Fibroblast of skin of scalp (primary cell): ENCODE data around the gene CTIF.
A peak's percentile ranks its signal among the peaks of the same experiment; 100 is the strongest.

Experiments used
- DNase-seq: peaks from one replicate; pipeline ENCODE4 v3.0.0-alpha.2; 2013

Gene CTIF

DNA sequence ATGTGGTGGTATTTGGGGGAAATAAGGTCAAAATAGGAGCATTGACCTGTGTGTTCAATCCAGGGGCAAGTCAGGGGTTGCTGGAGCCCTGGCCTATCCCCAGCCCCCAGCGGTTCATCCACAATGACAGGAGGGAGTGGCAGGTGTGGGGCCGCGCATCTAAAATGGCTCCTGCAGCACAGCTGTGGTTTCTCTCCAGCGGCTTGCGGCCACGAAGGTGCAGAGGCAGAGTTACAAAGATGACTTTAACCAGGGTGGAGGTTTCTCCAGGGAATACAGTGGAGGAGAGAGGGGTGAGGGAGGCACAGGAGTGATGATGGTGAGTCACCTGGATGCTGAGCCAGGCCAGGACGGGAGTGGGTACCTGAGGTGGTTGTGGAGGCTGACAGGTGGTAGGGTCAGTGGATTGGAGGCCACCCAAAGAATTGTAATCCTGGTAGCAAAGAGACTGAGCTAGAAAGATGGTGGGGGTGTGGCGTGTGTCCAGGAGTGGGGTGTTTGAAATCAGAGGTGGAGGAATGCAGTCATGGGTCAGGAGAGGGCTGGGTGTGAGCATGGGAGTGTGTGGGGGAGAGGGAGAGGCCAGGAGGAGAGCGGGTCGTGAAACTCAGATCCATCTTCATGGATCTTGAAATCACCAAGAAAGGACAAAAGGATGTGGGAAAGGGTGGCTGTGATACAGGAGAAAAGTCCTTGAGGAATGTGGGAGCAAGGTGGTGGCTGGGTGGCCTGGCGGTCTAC, 83.2 kb downstream of the CTIF start:
- no peak for DNase-seq

DNA sequence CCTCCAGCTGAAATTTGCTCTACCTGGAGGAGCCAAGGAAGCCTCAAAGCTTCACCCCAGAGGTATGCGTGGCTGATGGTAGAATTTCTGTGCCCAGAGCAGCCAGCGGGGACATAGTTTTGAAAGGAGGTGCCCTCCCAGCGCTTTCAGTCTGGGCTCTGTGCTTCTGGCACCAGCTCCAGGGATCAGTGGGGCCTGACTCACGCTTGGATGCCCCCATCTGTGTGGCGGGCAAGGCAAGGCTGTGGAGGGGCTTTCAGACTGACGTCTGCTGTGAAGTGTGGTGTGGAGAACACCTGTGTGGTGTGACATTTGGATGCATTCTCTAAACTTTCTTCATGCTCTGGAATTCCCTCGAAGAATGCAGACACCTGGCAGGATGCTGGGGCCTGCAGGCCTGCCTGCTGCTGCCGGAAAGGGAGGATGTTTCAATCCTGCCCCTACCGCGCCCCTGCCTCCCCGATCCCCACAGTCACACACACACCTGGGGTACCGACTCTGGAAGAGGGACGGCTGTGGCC, 84.1 kb downstream of the CTIF start:
- peak; percentile 56 for DNase-seq

DNA sequence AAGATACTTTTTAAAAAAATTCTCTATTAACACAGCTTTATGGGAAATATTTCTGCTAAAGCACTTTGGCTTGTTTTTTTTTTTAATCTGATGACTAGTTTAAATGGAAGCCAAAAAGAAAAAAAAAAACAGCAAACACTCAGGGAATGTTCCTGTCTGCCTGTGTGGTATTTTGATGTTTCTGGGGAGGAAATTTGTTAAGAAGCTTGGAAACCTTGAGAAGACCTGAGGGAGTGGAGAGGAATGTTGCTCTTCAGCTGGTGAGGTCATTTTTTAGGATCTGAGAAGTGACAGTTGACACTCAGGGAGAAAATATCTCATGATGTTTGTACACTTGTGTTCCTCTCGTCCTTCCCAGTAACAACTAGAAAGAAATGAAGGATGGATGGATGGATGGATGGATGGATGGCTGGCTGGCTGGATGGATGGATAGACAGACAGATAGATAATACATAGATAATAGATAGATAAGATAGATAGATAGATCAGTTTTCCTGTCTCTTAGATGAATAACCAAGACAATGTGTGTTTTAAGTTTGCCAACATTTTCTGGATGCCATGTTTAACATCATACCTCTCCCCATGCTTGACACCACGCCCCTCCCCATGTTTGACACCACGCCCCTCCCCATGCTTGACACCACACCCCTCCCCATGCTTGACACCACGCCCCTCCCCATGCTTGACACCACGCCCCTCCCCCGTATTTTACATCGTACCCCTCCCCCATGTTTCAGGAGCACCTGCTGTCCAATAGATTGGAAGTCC, 84.8 kb downstream of the CTIF start:
- DNase-seq, result peak; percentile 97

GRCh38 chr18:48624856-48625255, 86.0 kb downstream of the CTIF start:
- DNase-seq, result no peak

DNA sequence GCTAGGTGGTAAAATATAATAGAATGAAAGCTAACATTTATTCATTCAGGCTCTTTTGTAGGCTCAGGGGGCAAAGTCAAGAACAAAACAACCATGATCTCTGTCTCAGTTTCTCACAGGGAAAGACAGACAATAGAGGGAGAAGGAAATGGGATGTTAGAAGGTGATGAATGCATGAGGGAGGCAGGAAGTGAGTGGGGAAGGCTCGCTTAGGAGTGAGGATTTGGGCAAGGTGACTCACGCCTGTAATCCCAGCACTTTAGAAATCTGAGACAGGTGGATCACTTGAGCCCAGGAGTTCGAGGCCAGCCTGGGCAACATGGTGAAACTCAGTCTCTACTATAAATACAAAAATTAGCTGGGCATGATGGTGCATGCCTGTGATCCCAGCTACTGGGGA, 88.4 kb downstream of the CTIF start:
- no peak for DNase-seq

DNA sequence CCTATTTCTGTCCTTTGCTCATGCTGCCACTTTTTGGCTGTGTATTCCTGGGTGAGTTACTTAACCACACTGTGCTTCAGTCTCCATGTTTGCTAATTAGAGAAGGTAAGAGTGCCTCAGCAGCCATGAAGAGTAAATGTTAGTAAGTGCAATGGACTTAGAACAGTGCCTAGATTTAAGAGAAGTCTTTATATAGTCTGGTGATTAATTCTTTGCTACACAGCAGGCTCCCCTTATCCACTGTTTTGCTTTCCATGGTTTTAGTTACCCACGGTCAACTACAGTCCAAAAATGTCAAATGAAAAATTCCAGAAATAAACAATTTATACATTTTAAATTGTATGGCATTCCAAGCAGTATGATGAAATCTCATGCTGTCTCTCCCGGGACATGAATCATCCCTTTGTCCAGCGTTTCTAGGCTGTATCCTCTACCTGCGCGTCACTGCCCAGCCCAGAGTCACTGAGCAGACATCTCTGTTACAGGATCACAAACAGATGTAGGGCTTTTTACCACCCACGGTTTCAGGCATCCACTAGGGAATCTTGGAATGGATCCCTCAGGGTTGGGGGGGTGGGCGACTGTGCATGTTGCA, 91.0 kb downstream of the CTIF start:
- peak; percentile 100 for DNase-seq

- DNase-seq, result no peak
These were observed 93.0 kb downstream of the CTIF start for GRCh38 chr18:48631851-48632250.

DNA sequence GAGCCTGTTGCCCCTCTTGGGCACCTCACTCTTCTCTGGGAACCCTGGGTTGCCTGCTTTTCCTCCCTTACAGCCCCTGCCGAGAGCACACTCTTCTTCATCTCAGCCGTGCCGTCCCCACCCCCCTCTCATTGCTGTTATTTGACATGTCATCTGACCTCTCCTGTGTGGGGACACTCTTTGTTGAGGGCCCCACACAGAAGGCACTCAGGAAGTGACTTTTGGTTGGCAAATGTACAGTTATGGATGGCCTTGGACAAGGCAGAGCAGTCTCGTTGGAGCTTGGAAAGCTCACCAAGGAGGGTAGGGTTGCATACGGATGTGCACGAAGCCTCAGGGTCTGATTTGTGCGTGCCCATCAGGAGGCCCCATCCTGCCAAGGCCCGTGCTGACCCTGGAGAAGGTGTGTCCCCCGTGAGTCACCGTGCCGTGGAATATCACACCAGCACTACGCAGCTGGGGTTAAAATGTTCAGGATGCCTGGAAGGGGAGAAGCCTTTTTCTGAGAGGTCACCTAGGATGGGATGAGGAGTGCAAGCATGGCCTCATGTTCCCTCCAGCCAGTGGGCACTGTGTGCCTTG, 93.9 kb downstream of the CTIF start:
- DNase-seq, result no peak

- no peak for DNase-seq
These were observed 95.7 kb downstream of the CTIF start for GRCh38 chr18:48634491-48634890.

GRCh38 chr18:48634975-48635374, 96.1 kb downstream of the CTIF start:
- DNase-seq, result no peak

- no peak for DNase-seq
These were observed 97.0 kb downstream of the CTIF start for GRCh38 chr18:48635806-48636205.

- DNase-seq, result no peak
These were observed 97.6 kb downstream of the CTIF start for GRCh38 chr18:48636436-48636835.

GRCh38 chr18:48637081-48637990, 98.5 kb downstream of the CTIF start:
- no peak for DNase-seq

- DNase-seq, result no peak
These were observed 99.6 kb downstream of the CTIF start for GRCh38 chr18:48638451-48638850.

DNA sequence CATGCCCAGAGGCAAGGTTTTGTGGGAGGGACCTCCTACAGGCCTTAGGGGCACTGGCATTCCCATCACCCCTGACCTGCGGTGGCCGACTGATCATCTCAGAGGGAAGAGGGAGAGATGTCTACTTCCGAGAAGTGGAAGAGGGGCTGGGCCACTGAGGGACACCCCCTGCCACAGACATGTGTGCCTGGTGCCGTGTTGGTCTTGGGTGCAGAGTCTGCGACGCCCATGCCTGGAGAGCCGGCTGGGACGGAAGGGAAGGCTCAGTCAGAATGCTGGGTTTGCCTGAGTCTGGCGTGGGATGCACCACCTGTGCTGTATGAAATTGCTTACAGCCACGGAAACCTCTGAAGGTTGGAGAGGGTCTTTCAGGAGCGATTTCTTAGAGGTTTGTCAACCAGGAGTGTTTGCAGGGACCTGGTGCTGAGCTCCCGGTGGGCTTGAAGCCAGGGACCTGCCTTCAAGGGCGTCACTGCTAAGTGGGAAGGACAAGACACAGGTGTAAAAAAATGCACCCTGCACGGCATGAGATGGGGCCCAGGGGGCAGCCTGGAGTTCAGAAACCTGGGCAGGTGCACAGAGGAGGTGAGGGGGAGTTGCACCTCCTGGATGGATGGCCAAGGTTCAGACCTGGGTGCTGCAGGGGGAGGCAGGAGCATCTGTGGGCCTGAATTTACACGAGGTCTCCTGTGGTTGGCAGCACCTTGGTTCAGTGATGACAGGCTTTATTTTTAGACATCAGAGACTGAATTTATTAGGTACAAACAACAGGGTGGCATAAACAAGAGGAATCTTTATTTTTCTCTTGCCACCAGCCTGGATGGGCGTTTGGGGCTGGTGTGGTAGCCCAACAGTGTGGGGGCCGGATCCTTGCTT, 100.3 kb downstream of the CTIF start:
- DNase-seq, result no peak

DNA sequence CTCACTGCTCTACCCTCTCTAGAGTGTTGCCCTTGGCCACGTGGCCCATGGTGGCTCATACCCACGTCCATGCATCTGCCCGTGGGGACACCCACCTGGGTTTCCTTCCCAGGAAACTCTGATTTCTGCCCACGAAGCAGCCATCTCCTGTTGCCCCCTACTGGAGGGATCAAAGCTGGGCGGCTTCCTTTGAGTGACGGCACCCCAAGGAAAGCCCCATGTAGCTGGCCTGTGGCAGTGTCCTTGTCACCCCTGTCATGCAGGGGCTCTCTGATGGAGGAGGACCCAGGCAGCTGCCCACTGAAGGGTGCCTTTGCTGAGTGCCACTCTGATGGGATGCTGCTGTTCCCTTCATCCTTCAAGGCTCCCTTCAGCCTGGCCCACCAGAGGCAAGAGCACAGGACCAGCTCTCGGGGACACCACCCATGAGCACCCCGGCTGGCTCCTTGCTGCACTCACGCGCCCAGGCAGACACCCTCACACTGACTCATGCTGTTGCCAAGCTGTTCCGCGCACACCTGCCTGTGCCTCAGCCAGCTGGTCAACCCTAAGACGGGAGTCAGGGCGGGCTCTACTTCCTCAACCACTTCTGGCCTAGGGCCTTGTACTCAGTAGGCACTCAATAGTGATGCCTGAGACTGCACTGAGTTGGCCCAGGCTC, 101.1 kb downstream of the CTIF start:
- no peak for DNase-seq

GRCh38 chr18:48640566-48641270, 101.9 kb downstream of the CTIF start:
- DNase-seq, result peak; percentile 51

- DNase-seq, result no peak
These were observed 103.2 kb downstream of the CTIF start for GRCh38 chr18:48641981-48642380.

DNA sequence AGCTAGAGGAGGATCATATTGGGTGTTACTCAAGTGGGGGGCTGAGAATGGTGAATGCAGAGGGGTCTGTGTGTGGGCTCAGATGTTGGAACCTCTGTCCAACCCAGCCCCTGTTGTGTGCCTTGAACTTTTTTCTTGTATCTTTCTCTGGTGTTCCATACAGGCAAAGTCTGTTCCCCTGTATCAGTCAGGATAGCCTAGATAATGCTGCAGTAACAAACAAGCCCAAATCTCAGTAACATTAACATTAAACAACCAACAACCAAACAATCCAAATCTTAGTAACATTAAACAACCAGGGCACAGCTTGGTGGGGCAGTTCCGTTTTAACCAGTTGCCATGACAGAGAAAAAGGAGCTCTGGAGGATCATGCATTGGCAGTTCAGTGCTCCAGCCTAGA, 103.7 kb downstream of the CTIF start:
- no peak for DNase-seq

GRCh38 chr18:48643262-48643661, 104.4 kb downstream of the CTIF start:
- DNase-seq, result peak; percentile 29
